ENCODE measurements around the gene POTEB. TPM values are rescaled to one million over a fixed set of nuclear protein-coding genes. Genes with fewer than 3 reads are reported as not detected.
"Not testable (repeated sequence)": the region's sequence is repeated elsewhere in the genome, so short reads cannot be mapped to it uniquely, and the experiment has no call there.

The POTEB gene
- not detected in 2 replicates for total RNA-seq

GRCh38 chr15:21877635-21878034 is at the start of gene POTEB:
POTEB (minus strand) TSS chr15:21877735; CDS start chr15:21877246, 489 bp downstream.
- DNase-seq (ENCODE audit: low spot score); H3K4me3 Mint-ChIP-seq; H3K27me3 Mint-ChIP-seq (ENCODE audit: insufficient read depth); intact Hi-C loops (cut with micrococcal nuclease); H3K4me1 Mint-ChIP-seq (ENCODE audit: low read depth); H3K36me3 Mint-ChIP-seq (ENCODE audit: low read depth); H3K27ac Mint-ChIP-seq; H3K9me3 Mint-ChIP-seq: not testable (repeated sequence)

GRCh38 chr15:21890955-21891354 is 13.4 kb upstream of the POTEB start:
- H3K36me3 Mint-ChIP-seq (ENCODE audit: low read depth); H3K4me1 Mint-ChIP-seq (ENCODE audit: low read depth); H3K4me3 Mint-ChIP-seq; DNase-seq (ENCODE audit: low spot score); intact Hi-C loops (cut with micrococcal nuclease); H3K27me3 Mint-ChIP-seq (ENCODE audit: insufficient read depth); H3K27ac Mint-ChIP-seq; H3K9me3 Mint-ChIP-seq: not testable (repeated sequence)

DNA sequence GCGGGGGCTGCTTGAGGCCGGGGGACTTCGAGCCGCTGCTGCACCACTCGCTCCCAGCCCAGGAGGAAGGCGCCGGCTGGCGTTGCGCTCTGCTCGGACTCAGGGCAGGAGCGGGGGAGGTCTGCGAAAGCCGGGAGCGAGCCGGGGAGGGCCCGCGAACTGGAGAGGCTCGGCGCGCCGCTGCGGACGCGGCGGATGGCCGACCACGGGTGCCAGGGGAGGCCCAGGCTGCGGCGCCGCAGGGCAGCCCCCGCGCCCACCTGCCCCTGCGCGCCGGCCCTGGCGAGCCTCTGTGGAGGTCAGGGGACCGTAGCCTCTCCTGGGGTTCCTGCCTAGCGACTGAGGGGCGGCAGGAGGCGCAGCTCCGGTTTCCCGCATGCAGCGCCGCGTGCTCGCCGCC is 12.0 kb upstream of the POTEB start:
- intact Hi-C loops (cut with micrococcal nuclease); H3K4me1 Mint-ChIP-seq (ENCODE audit: low read depth); H3K27me3 Mint-ChIP-seq (ENCODE audit: insufficient read depth); H3K4me3 Mint-ChIP-seq; H3K36me3 Mint-ChIP-seq (ENCODE audit: low read depth); H3K9me3 Mint-ChIP-seq; DNase-seq (ENCODE audit: low spot score); H3K27ac Mint-ChIP-seq: not testable (repeated sequence)

GRCh38 chr15:21838831-21839230 is 38.7 kb downstream of the POTEB start:
- H3K36me3 Mint-ChIP-seq (ENCODE audit: low read depth); H3K9me3 Mint-ChIP-seq; intact Hi-C loops (cut with micrococcal nuclease); H3K27me3 Mint-ChIP-seq (ENCODE audit: insufficient read depth); H3K27ac Mint-ChIP-seq; H3K4me3 Mint-ChIP-seq; DNase-seq (ENCODE audit: low spot score); H3K4me1 Mint-ChIP-seq (ENCODE audit: low read depth): not testable (repeated sequence)

Other genes starting within 250 kb of the POTEB start
- not detected in 2 replicates for gene OR4M2, start 202.8 kb upstream of the POTEB start, total RNA-seq